HepG2 (cell line): Measurements from ENCODE around the gene ABCA2. TPM values are rescaled to one million over a fixed set of nuclear protein-coding genes. Genes with fewer than 3 reads are reported as not detected.

Source experiments
- CBX2 ChIP-seq, 2 experiments: fragments of 200-600 bp in 1 of 2; sonication (generic); formaldehyde crosslinking in 1 of 2; IDR thresholded peaks; 2 replicates each; pipeline versions ENCODE4 v1.7.0 to v1.8.1; 2018 to 2022; ENCODE audit warnings: low read depth in 2 of 2, low read length in 1 of 2, mild to moderate bottlenecking in 1 of 2, missing genetic modification reagents in 1 of 2
- HNF4G ChIP-seq, 2 experiments: sonication (generic) in 1 of 2; formaldehyde crosslinking in 1 of 2; IDR thresholded peaks; 2 replicates each; pipeline versions ENCODE4 v1.4.0 to v1.6.1; 2011 to 2020; ENCODE audit warnings: borderline replicate concordance in 2 of 2, low read depth in 2 of 2, mild to moderate bottlenecking in 2 of 2, low read length in 1 of 2, missing genetic modification reagents in 1 of 2, moderate library complexity in 1 of 2
- SOX6 ChIP-seq, 2 experiments: fragments of 450-650 bp in 1 of 2; sonication (generic) in 1 of 2; formaldehyde crosslinking in 1 of 2; IDR thresholded peaks; 2 replicates each; pipeline versions ENCODE4 v1.4.0 to v1.6.1; 2017 to 2020; ENCODE audit warnings: antibody characterized with exemption in 1 of 2, mild to moderate bottlenecking in 1 of 2, missing genetic modification reagents in 1 of 2
- ZFY ChIP-seq: sonication (generic); formaldehyde crosslinking; IDR thresholded peaks from 2 replicates; pipeline ENCODE4 v1.4.0; 2020; ENCODE audit warnings: missing genetic modification reagents
- ZMYM4 ChIP-seq: sonication (generic); formaldehyde crosslinking; IDR thresholded peaks from 2 replicates; pipeline ENCODE4 v1.8.1; 2023; ENCODE audit warnings: mild to moderate bottlenecking, missing genetic modification reagents
- ZNF235 ChIP-seq: sonication (generic); formaldehyde crosslinking; IDR thresholded peaks from 2 replicates; pipeline ENCODE4 v1.8.1; 2023; ENCODE audit warnings: mild to moderate bottlenecking, missing genetic modification reagents, borderline replicate concordance
- ZNF557 ChIP-seq: sonication (generic); formaldehyde crosslinking; IDR thresholded peaks from 2 replicates; pipeline ENCODE4 v1.4.0; 2020; ENCODE audit warnings: missing genetic modification reagents
- ZNF614 ChIP-seq: IDR thresholded peaks from 2 replicates; pipeline ENCODE4 v1.6.1; 2018; ENCODE audit warnings: missing biosample characterization, missing genetic modification reagents, inconsistent platforms, borderline replicate concordance
- ZNF772 ChIP-seq: sonication (generic); formaldehyde crosslinking; IDR thresholded peaks from 2 replicates; pipeline ENCODE4 v1.5.0; 2020; ENCODE audit warnings: mild to moderate bottlenecking, missing genetic modification reagents
- polyA plus RNA-seq, 8 experiments: library from polyadenylated mRNA; depleted of rRNA in 3 of 8; stranded (reverse) in 7 of 8; unstranded in 1 of 8; fragments of >200 nt; fragmentation: Illumina TruSeq in 4 of 8; extraction: Trizol in 4 of 8; gene quantifications; 2 replicates each; pipeline versions ENCODE4 v1.2.1 to v1.2.3, GENCODE V29; 2011 to 2016; ENCODE audit warnings: low read depth in 4 of 8, missing spikeins in 1 of 8, mixed read lengths in 1 of 8; ENCODE audit not compliant: insufficient read depth in 1 of 8
- total RNA-seq, 5 experiments: library from RNA; depleted of rRNA; stranded (reverse); fragments of >200 nt; fragmentation: Illumina TruSeq; extraction: Trizol; gene quantifications; 2 replicates each; pipeline ENCODE4 v1.2.3, GENCODE V29; 2016; ENCODE audit warnings: low read depth in 1 of 5
- TF ChIP-seq, protein P1 (sequence below): sonication (generic); formaldehyde crosslinking; IDR thresholded peaks from 2 replicates; pipeline ENCODE4 v1.8.0; 2022; ENCODE audit warnings: mild to moderate bottlenecking, missing genetic modification reagents
- TF ChIP-seq, protein P2 (sequence below), 2 experiments: sonication (generic) in 1 of 2; formaldehyde crosslinking in 1 of 2; IDR thresholded peaks; 2 replicates each; pipeline versions ENCODE4 v1.4.0 to v1.6.1; 2016 to 2020; ENCODE audit warnings: borderline replicate concordance in 1 of 2, low read depth in 1 of 2, mild to moderate bottlenecking in 1 of 2, missing genetic modification reagents in 1 of 2
- TF ChIP-seq, protein P3 (sequence below): IDR thresholded peaks from 2 replicates; pipeline ENCODE4 v1.6.1; 2012; ENCODE audit warnings: inconsistent platforms
- TF ChIP-seq, protein P4 (sequence below): sonication (generic); formaldehyde crosslinking; IDR thresholded peaks from 2 replicates; pipeline ENCODE4 v1.8.1; 2023; ENCODE audit warnings: mild to moderate bottlenecking, missing genetic modification reagents, borderline replicate concordance
- TF ChIP-seq, protein P5 (sequence below): IDR thresholded peaks from 2 replicates; pipeline ENCODE4 v1.6.1; 2016; ENCODE audit warnings: missing genetic modification reagents, missing compliant biosample characterization
- TF ChIP-seq, protein P6 (sequence below): IDR thresholded peaks from 2 replicates; pipeline ENCODE4 v1.6.1; 2016
- TF ChIP-seq, protein P7 (sequence below): sonication (generic); formaldehyde crosslinking; IDR thresholded peaks from 2 replicates; pipeline ENCODE4 v1.5.1; 2020; ENCODE audit warnings: missing genetic modification reagents, mild to moderate bottlenecking, borderline replicate concordance

The ABCA2 gene
- total and polyA plus RNA-seq, 2 of the 13 experiments (the other 11 are each of a cell fraction or from before 2014, with no cell fraction given), result 2.9 to 19.2 TPM

DNA sequence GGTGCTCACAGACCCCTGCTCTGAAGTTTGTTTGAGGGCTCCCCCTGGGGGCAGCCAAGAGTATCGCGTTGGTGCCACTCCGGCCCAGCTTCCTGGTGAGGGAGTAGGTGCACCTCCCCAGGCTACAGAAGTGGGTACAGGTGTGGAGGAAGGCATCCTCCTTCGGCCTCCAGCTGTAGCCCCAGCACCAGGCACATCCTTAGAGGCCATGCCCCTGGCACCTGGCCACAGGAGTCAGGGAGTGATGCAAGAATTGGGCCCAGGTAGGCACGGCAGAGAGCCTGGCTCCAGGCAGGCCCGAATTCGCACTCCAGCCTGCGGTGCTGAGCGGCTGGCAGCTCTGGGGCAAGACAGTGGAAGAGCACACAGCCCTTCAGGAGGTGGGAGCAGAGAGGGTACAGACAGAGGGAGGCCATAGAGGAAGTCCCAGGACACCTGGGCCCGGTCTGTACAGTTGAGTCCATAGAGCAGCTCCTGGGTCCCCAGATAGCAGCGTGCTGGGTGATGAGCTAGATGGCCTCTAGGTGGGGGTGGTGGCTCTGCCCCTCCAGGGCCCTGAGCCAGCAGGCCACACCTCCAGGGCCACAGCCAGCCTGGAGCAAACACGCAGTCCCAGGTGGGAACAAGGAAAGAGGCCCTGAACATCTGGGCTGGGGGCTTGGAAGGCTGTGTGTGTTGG, 40.0 kb upstream of the ABCA2 start (continued):
- TF ChIP-seq, protein P1, sequence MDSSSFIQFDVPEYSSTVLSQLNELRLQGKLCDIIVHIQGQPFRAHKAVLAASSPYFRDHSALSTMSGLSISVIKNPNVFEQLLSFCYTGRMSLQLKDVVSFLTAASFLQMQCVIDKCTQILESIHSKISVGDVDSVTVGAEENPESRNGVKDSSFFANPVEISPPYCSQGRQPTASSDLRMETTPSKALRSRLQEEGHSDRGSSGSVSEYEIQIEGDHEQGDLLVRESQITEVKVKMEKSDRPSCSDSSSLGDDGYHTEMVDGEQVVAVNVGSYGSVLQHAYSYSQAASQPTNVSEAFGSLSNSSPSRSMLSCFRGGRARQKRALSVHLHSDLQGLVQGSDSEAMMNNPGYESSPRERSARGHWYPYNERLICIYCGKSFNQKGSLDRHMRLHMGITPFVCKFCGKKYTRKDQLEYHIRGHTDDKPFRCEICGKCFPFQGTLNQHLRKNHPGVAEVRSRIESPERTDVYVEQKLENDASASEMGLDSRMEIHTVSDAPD (CRISPR knock-in tag), result peak; percentile 59; the same call in 1 of the 2 replicates
- TF ChIP-seq ZNF557 (CRISPR knock-in tag) (0 out of 2 replicates have a peak, but pooled peaks have one; percentile 47), CBX2 (IDR thresholded peaks at IDR 0.05; ENCODE audit: low read depth, low read length) (no peak), CBX2 (CRISPR knock-in tag; IDR thresholded peaks at IDR 0.05; ENCODE audit: low read depth) (no peak), ZNF235 (CRISPR knock-in tag) (peak; percentile 66; the same call in 1 of the 2 replicates), ZFY (CRISPR knock-in tag) (peak; percentile 78), SOX6 (IDR thresholded peaks at IDR 0.05) (no peak), SOX6 (CRISPR knock-in tag; IDR thresholded peaks at IDR 0.05) (peak; percentile 70), ZNF614 (CRISPR knock-in tag) (no peak), HNF4G (IDR thresholded peaks at IDR 0.05; ENCODE audit: borderline replicate concordance, low read depth, low read length) (no peak), HNF4G (CRISPR knock-in tag; IDR thresholded peaks at IDR 0.05; ENCODE audit: borderline replicate concordance, low read depth) (no peak), ZNF772 (CRISPR knock-in tag) (peak; percentile 55; the same call in 1 of the 2 replicates), ZMYM4 (CRISPR knock-in tag) (peak; percentile 37; the same call in 1 of the 2 replicates)
- TF ChIP-seq, protein P2, sequence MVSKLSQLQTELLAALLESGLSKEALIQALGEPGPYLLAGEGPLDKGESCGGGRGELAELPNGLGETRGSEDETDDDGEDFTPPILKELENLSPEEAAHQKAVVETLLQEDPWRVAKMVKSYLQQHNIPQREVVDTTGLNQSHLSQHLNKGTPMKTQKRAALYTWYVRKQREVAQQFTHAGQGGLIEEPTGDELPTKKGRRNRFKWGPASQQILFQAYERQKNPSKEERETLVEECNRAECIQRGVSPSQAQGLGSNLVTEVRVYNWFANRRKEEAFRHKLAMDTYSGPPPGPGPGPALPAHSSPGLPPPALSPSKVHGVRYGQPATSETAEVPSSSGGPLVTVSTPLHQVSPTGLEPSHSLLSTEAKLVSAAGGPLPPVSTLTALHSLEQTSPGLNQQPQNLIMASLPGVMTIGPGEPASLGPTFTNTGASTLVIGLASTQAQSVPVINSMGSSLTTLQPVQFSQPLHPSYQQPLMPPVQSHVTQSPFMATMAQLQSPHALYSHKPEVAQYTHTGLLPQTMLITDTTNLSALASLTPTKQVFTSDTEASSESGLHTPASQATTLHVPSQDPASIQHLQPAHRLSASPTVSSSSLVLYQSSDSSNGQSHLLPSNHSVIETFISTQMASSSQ (IDR thresholded peaks at IDR 0.05; ENCODE audit: low read depth), result no peak
- TF ChIP-seq, protein P2 (CRISPR knock-in tag; IDR thresholded peaks at IDR 0.05; ENCODE audit: borderline replicate concordance), result no peak; the same call in 1 of the 2 replicates
- TF ChIP-seq, protein P3, sequence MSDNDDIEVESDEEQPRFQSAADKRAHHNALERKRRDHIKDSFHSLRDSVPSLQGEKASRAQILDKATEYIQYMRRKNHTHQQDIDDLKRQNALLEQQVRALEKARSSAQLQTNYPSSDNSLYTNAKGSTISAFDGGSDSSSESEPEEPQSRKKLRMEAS, result peak; percentile 76
- TF ChIP-seq, protein P4, sequence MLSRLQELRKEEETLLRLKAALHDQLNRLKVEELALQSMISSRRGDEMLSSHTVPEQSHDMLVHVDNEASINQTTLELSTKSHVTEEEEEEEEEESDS (CRISPR knock-in tag), result no peak
- TF ChIP-seq, protein P5, sequence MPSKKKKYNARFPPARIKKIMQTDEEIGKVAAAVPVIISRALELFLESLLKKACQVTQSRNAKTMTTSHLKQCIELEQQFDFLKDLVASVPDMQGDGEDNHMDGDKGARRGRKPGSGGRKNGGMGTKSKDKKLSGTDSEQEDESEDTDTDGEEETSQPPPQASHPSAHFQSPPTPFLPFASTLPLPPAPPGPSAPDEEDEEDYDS (CRISPR knock-in tag), result no peak; the same call in 1 of the 2 replicates
- TF ChIP-seq, protein P6, sequence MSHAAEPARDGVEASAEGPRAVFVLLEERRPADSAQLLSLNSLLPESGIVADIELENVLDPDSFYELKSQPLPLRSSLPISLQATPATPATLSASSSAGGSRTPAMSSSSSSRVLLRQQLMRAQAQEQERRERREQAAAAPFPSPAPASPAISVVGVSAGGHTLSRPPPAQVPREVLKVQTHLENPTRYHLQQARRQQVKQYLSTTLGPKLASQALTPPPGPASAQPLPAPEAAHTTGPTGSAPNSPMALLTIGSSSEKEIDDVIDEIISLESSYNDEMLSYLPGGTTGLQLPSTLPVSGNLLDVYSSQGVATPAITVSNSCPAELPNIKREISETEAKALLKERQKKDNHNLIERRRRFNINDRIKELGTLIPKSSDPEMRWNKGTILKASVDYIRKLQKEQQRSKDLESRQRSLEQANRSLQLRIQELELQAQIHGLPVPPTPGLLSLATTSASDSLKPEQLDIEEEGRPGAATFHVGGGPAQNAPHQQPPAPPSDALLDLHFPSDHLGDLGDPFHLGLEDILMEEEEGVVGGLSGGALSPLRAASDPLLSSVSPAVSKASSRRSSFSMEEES, result no peak
- TF ChIP-seq, protein P7, sequence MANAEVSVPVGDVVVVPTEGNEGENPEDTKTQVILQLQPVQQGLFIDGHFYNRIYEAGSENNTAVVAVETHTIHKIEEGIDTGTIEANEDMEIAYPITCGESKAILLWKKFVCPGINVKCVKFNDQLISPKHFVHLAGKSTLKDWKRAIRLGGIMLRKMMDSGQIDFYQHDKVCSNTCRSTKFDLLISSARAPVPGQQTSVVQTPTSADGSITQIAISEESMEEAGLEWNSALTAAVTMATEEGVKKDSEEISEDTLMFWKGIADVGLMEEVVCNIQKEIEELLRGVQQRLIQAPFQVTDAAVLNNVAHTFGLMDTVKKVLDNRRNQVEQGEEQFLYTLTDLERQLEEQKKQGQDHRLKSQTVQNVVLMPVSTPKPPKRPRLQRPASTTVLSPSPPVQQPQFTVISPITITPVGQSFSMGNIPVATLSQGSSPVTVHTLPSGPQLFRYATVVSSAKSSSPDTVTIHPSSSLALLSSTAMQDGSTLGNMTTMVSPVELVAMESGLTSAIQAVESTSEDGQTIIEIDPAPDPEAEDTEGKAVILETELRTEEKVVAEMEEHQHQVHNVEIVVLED, result 0 out of 2 replicates have a peak, but pooled peaks have one; percentile 2
